HCT116 (cell line): Measurements from ENCODE around the gene UBE2R2. TPM values are rescaled to one million over a fixed set of nuclear protein-coding genes. Genes with fewer than 3 reads are reported as not detected.

Source experiments
- ATAC-seq: fragments of 200-7000 bp; cut with Tn5 transposase; 2 replicates; pipeline ENCODE4 v1.9.1; 2020; ENCODE audit warnings: mild to moderate bottlenecking, moderate library complexity
- BruUV-seq: library from RNA; stranded (reverse); fragments of 400-500 nt; replicated peaks from 2 replicates; lab custom pipeline; 2021; lab: Mats Ljungman, UMichigan
- CTCF ChIA-PET: fragments of 300-600 bp; sonication (Branson Sonifier 250); formaldehyde crosslinking; loops from one replicate; lab custom pipeline; 2021; ENCODE audit warnings: antibody characterized with exemption; lab: Charles Lee
- POLR2A ChIA-PET: fragments of 300-600, 350-600 bp; sonication (Branson Sonifier 250); formaldehyde crosslinking; loops from one replicate; lab custom pipeline; 2021; ENCODE audit warnings: antibody characterized with exemption; lab: Charles Lee
- RAD21 ChIA-PET, 2 experiments: fragments of 300-600 bp; sonication (Branson Sonifier 250); formaldehyde crosslinking; loops; one replicate each; lab custom pipeline; 2023; ENCODE audit warnings: low total read pairs in 2 of 2; ENCODE audit not compliant: uncharacterized antibody in 2 of 2, unreplicated experiment in 2 of 2, low non-redundant PET in 1 of 2; lab: Charles Lee
- DNase-seq: peaks from one replicate; pipeline ENCODE4 v3.0.0-alpha.2; 2010; ENCODE audit warnings: low read depth, low spot score
- H2AFZ ChIP-seq: fragments of 200-600 bp; shearing (Covaris generic), sonication (generic); 2 replicates; pipeline ENCODE4 v1.6.1; 2017; ENCODE audit warnings: low read depth, mixed run types, mixed read lengths, antibody characterized with exemption, low read length; ENCODE audit not compliant: poor library complexity, severe bottlenecking
- H3K27ac ChIP-seq: 2 replicates; pipeline ENCODE4 v1.5.1; 2012; ENCODE audit warnings: low read depth, low read length
- H3K27me3 ChIP-seq: fragments of 200-600 bp; sonication (generic); 2 replicates; pipeline ENCODE4 v1.6.1; 2016; ENCODE audit warnings: mixed run types, low read length, mixed read lengths; ENCODE audit not compliant: insufficient read depth
- H3K36me3 ChIP-seq, 2 experiments: fragments of 200-500 bp in 1 of 2; fragments of 200-600 bp in 1 of 2; sonication (Bioruptor generic) in 1 of 2; sonication (generic) in 1 of 2; 2 replicates each; pipeline versions ENCODE4 v1.5.1 to v1.6.1; 2014 to 2016; ENCODE audit warnings: low read length in 2 of 2, inconsistent platforms in 1 of 2, mixed read lengths in 1 of 2, mixed run types in 1 of 2; ENCODE audit not compliant: insufficient read depth in 2 of 2, control insufficient read depth in 1 of 2
- H3K4me1 ChIP-seq, 2 experiments: fragments of 200-600 bp in 1 of 2; sonication (generic) in 1 of 2; 2 replicates each; pipeline versions ENCODE4 v1.5.1 to v1.6.1; 2012 to 2017; ENCODE audit warnings: low read length in 2 of 2, inconsistent platforms in 1 of 2, mild to moderate bottlenecking in 1 of 2, mixed read lengths in 1 of 2, mixed run types in 1 of 2, moderate library complexity in 1 of 2; ENCODE audit not compliant: insufficient read depth in 2 of 2, control insufficient read depth in 1 of 2
- H3K4me2 ChIP-seq: fragments of 200-600 bp; sonication (generic); 2 replicates; pipeline ENCODE4 v1.6.1; 2017; ENCODE audit warnings: mixed run types, low read length, mixed read lengths
- H3K4me3 ChIP-seq, 2 experiments: fragments of 200-600 bp in 1 of 2; sonication (generic) in 1 of 2; replicated peaks in 1 of 2; 2 replicates each; pipeline ENCODE4 v1.5.1; 2011 to 2016; ENCODE audit warnings: low read length in 2 of 2, control low read depth in 1 of 2, low read depth in 1 of 2, mild to moderate bottlenecking in 1 of 2, mixed read lengths in 1 of 2, mixed run types in 1 of 2
- H3K79me2 ChIP-seq: fragments of 200-600 bp; sonication (generic); 2 replicates; pipeline ENCODE4 v1.6.1; 2017; ENCODE audit warnings: mild to moderate bottlenecking, mixed run types, low read length, moderate library complexity, mixed read lengths; ENCODE audit not compliant: insufficient read depth
- H3K9ac ChIP-seq: fragments of 200-600 bp; sonication (generic); 2 replicates; pipeline ENCODE4 v1.6.1; 2016; ENCODE audit warnings: low read length, mixed read lengths
- H3K9me2 ChIP-seq: fragments of 200-600 bp; sonication (generic), shearing (Covaris generic); 2 replicates; pipeline ENCODE4 v1.6.1; 2017; ENCODE audit warnings: mixed run types, mild to moderate bottlenecking, moderate library complexity; ENCODE audit not compliant: insufficient read depth
- H3K9me3 ChIP-seq, 2 experiments: fragments of 200-500 bp in 1 of 2; fragments of 200-600 bp in 1 of 2; sonication (Bioruptor generic) in 1 of 2; sonication (generic) in 1 of 2; 2 replicates each; pipeline ENCODE4 v1.6.1; 2014 to 2017; ENCODE audit warnings: low read length in 2 of 2, mixed read lengths in 2 of 2, inconsistent platforms in 1 of 2, low read depth in 1 of 2, mild to moderate bottlenecking in 1 of 2, mixed run types in 1 of 2, moderate library complexity in 1 of 2; ENCODE audit not compliant: control insufficient read depth in 1 of 2, insufficient read depth in 1 of 2
- H4K20me1 ChIP-seq: fragments of 200-600 bp; sonication (generic), shearing (Covaris generic); 2 replicates; pipeline ENCODE4 v1.6.1; 2017; ENCODE audit warnings: mixed run types, mild to moderate bottlenecking, moderate library complexity; ENCODE audit not compliant: insufficient read depth
- CBX3 ChIP-seq: IDR thresholded peaks from 2 replicates; pipeline ENCODE4 v1.6.1; 2012; ENCODE audit warnings: low read depth
- CTCF ChIP-seq, 3 experiments: fragments of 200-600 bp in 1 of 3; sonication (generic) in 1 of 3; IDR thresholded peaks in 2 of 3; conservative IDR thresholded peaks in 1 of 3; 2 replicates each; pipeline ENCODE4 v1.5.1; 2012 to 2017; ENCODE audit warnings: low read depth in 2 of 3, low read length in 2 of 3, antibody characterized with exemption in 1 of 3, borderline replicate concordance in 1 of 3, control low read depth in 1 of 3, mild to moderate bottlenecking in 1 of 3, mixed read lengths in 1 of 3, mixed run types in 1 of 3, moderate library complexity in 1 of 3; ENCODE audit not compliant: insufficient read depth in 1 of 3
- ELF1 ChIP-seq: IDR thresholded peaks from 2 replicates; pipeline ENCODE4 v1.6.1; 2012; ENCODE audit warnings: low read depth, borderline replicate concordance
- RAD21 ChIP-seq: IDR thresholded peaks from 2 replicates; pipeline ENCODE4 v1.6.1; 2012; ENCODE audit warnings: low read depth, mild to moderate bottlenecking
- SIN3A ChIP-seq: IDR thresholded peaks from 2 replicates; pipeline ENCODE4 v1.6.1; 2012; ENCODE audit warnings: low read depth
- SRF ChIP-seq: IDR thresholded peaks from 2 replicates; pipeline ENCODE4 v1.6.1; 2012; ENCODE audit warnings: low read depth
- TCF7L2 ChIP-seq: IDR thresholded peaks from 2 replicates; pipeline ENCODE4 v1.7.0; 2011; ENCODE audit warnings: borderline replicate concordance, inconsistent platforms; ENCODE audit not compliant: insufficient read depth, insufficient read length; ENCODE audit errors: extremely low read depth
- ZBTB33 ChIP-seq: IDR thresholded peaks from 2 replicates; pipeline ENCODE4 v1.6.1; 2011; ENCODE audit warnings: mild to moderate bottlenecking, low read length, moderate library complexity; ENCODE audit not compliant: insufficient replicate concordance; ENCODE audit errors: extremely low read depth
- ZFX ChIP-seq: fragments of 450-650 bp; IDR thresholded peaks from 2 replicates; pipeline ENCODE4 v1.6.1; 2017
- intact Hi-C: fragments of 100-400 bp; cut with micrococcal nuclease; formaldehyde crosslinking; loops from 2 replicates; pipeline ENCODE4 v1.10.0; 2022
- total RNA-seq: library from RNA; stranded (reverse); gene quantifications from one replicate; pipeline ENCODE4 v1.2.1, GENCODE V29; 2021; ENCODE audit not compliant: unreplicated experiment

The UBE2R2 gene
- total RNA-seq, 1 experiment from 2014 or later: 47.0 TPM

- POLR2A ChIA-PET: interaction anchor here (1.0 kb wide), 1 partner anchor 38 kb away, joined by 3 read pairs; no protein-coding TSS in a partner anchor
- DNase-seq (peak; percentile 43), ATAC-seq (peak; percentile 88)
- BruUV-seq: no TSS peak
- H3K9ac ChIP-seq: no peak overlapping the region
- no peak overlapping the region for H3K27ac ChIP-seq
- H3K9me3 ChIP-seq: no peaks in the 10 kb centered on the region
- H3K79me2 ChIP-seq: peaks cover 99% of the 10 kb centered on the region
- peaks cover 25% of the 10 kb centered on the region; the same call in 1 of the 2 replicates for H4K20me1 ChIP-seq
- intact Hi-C loops: loop anchor here (1.0 to 10.0 kb wide), 3 partner anchors 38 to 228 kb away; no protein-coding TSS in a partner anchor
- H3K4me2 ChIP-seq: no peak overlapping the region; the same call in 1 of the 2 replicates
- RAD21 ChIA-PET: interaction anchor here (1.0 kb wide), 3 partner anchors 38 to 114 kb away, joined by 3 to 8 read pairs (median 5); no protein-coding TSS in a partner anchor
- CTCF ChIA-PET: interaction anchor here (0.5 to 2.1 kb wide), 10 partner anchors 12 to 228 kb away, joined by 3 to 34 read pairs (median 3); no protein-coding TSS in a partner anchor
- TF ChIP-seq SIN3A (no peak), ZFX (no peak), ELF1 (no peak), CBX3 (no peak), SRF (no peak), ZBTB33 (no peak), TCF7L2 (no peak), RAD21 (peak; percentile 82), CTCF (IDR thresholded peaks at IDR 0.05 in 2 of 3, conservative IDR thresholded peaks at IDR 0.05 in 1 of 3; ENCODE audit: borderline replicate concordance in 1 of 3, insufficient read depth in 1 of 3, low read depth in 2 of 3, low read length in 2 of 3) (peak; percentile 62 to 81 (median 71))
- H3K4me1 ChIP-seq: peaks cover 1 to 23% of the 10 kb centered on the region in 2 experiments; a peak in 3 of 4 replicates
- no peak overlapping the region for H3K4me3 ChIP-seq
- no peak overlapping the region for H2AFZ ChIP-seq
- no peaks in the 10 kb centered on the region for H3K9me2 ChIP-seq
- no peaks in the 10 kb centered on the region for H3K36me3 ChIP-seq
- no peaks in the 10 kb centered on the region for H3K27me3 ChIP-seq
Observed at GRCh38 chr9:33852216-33852826, 35.4 kb downstream of the UBE2R2 start.
